Measurements from ENCODE around the gene KDM2B.

KDM2B gene

DNA sequence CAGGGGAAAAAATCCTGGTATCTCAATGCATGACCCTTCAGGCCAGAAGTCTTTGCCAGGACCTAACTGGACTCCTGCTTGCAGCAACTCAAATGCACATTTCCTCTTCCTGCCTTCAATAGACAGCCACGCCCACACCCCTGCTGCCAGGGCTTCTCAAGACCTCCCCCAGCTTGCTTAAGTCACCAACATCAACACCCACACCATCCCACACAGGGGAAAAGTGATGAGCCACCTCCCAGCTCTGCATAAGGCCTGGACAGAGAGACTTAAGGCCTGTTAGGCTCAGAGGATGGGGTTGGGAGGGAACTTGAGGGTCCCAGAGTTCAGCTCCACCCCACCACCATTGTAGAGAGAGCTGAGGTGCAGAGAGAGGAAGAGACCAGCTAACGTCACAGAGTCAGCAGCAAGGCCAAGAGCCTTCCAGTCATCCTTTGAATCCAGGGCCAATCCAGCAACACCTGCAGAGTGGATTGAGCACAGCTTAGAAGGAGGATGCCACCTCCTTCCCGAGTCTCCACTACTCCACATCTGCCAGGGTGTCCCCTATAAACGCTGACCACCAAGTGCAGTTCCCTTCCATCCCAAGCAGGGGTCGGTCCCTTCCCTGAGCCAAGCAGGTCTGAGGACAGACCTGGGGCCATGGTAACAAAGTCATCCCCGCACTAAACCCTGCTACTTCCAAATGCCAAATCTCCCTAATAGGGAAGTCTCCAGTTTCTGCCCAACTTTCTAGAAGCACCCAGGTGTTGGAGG is 50.0 kb downstream of the KDM2B start:
- peak; percentile 62 for DNase-seq (ENCODE audit: low spot score)

DNA sequence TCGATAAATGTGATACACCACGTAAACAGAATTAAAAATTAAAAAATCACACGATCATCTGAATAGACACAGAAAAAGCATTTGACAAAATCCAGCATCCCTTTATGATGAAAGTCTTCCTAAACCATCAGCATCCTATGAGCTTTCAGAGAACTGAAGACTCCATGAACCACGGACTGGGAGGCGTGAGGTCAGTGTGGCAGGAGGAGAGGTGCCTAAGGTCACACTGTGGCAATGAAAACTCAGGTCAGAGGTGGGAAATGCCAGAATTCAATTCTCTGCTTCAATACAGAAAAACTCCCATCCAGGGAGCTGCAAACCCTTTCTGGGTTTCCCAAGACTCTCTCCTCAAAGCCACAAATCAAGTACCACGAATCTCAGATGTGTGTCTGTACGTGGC is 51.6 kb downstream of the KDM2B start:
- DNase-seq (ENCODE audit: low spot score) = no peak

DNA sequence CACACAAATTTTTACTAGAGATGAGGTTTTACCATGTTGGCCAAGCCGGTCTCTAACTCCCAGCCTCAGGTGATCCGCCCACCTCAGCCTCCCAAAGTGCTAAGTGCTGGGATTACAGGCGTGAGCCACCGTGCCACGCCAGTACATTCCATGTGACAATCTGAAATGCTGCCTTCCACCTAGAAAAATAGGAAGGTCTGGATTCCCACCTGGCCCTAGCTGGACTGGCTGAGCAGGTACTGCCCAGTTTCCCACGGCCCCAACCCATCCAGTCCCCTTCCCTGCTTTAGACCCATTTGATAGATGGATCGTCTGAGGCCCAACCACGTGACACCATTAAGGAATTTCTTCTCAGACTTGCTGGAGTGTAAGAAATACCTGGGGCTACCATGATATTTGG is 55.4 kb downstream of the KDM2B start:
- no peak for DNase-seq (ENCODE audit: low spot score)

DNA sequence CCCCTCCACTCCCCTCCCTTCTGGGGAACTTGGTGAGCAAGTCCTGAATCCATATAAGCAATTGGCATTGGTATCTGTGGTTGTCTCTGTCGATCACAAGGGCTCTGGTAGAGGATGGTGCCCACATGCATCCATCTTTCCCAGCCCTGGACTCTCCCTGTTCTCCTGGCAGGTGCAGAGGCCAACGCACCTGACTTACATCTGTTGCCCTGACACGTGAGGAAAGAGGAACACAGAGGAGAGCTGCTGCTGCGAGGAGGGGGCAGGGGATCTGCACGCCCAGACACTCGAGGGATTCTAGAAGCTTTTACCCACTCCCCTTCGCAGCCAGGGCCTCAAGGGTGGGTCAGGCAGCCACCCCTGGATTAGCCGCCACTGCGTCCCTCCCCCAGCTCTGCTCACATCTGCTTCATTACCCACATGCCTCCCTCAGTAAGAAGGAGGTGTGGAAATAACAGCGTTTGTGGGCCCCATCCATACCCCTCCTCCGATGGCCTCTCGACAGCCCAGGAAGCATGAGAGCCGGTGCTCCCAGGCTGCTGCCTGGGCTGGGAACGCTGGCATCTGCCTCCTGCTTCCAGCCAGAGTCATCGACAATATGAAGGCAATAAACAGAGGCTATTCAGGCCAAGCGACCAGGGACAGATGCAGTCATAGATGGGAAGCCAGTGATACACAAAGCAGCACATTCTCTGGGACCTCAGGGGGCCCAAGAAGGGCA is 56.5 kb downstream of the KDM2B start:
- DNase-seq (ENCODE audit: low spot score) = peak; percentile 71

DNA sequence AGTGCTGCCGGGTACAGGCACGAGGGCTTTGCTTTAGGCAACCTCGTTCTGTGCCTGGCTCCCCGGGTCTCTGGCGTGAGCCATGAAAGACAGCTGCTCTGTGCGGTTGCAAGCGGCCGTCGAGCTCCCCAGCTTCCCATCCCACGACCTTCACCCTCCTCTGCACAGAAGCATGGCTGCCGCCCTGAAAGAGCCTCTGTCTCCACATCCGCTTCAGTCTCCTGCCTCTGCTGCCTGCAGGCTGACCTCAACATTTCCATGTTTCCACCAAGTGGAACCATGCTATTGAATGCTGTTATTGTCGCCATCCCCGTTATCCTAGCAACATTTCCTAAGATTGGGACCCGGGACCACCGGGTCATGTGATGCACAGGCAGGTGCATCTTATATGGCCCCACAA is 57.1 kb downstream of the KDM2B start:
- peak; percentile 58 for DNase-seq (ENCODE audit: low spot score)

DNA sequence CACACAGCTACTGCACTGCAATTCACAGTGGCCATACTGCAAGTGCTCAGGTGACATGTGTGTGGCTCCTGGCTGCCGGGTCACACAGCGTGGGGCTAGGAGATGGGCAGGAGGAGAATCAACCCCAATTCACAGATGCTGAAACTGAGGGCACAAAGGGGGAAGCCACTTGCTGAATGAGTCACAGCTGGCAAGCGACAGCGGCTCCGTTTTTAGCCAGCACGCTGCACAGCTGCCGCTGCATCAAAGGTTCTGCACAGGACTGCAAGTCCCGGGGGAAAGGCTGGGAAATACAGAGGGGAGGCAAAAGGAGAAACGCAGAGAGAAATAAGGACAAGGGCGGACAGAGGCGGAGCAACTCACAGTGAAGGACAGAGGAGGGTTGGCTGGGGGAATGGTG is 57.9 kb downstream of the KDM2B start:
- no peak for DNase-seq (ENCODE audit: low spot score)

DNA sequence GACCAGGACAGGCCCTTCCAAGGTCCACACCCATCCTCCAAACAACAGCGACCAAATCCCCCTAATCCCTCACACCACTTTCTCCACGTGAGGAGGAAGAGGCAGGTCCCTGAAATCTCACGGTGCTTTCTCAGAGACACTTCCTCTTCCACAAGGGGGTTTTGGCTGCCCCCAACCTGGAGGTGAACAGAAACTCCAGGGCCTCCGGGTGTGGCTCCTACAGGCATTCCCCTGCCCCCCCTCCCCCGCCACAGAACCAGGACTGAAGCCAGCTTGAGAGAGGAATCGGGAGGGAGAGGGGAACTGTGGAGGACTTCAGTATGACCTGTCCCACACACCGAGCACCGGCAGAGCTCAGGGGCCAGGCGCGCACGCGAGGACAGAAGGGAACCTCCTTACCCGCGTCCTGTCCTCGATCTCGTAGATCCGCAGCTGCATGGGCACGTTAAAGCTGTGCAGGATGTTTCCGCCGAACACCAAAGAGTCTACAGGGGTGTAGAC is 60.2 kb downstream of the KDM2B start:
- DNase-seq (ENCODE audit: low spot score) = no peak

DNA sequence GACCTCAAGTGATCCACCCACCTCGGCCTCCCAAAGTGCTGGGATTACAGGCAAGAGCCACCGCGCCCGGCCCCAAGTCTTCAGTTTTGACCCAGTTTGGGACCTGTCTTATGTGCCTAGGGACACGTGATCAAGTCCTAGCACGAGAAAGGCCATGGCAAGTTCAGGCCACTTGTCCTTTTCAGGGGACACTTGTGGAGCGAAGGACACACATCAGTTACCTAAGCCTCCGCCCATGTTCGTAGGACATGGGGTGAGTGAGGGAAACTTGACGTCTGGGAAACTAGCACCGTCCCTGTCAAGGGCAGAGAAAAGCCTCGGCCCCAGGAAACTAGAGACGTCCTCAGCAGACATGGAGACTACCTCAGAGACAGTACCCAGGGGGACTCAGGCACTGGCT is 60.7 kb downstream of the KDM2B start:
- no peak for DNase-seq (ENCODE audit: low spot score)

DNA sequence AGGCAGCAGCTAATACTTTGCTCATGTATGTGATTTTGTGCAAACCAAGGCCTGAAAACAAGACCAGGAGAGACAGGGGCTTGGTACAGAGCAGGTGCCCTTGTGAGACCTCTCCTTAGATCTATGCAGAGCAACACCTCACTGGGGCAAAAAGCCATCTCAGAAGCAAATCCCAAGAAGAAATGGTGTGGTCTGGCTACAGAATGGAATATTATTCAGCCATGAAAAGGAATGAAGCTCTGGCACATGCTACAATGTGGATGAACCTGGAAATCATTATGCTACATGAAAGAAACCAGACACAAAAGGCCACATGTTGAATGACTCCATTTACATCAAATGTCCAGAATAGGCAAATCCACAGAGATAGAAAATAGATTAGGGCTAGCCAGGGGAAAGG is 61.6 kb downstream of the KDM2B start:
- no peak for DNase-seq (ENCODE audit: low spot score)

DNA sequence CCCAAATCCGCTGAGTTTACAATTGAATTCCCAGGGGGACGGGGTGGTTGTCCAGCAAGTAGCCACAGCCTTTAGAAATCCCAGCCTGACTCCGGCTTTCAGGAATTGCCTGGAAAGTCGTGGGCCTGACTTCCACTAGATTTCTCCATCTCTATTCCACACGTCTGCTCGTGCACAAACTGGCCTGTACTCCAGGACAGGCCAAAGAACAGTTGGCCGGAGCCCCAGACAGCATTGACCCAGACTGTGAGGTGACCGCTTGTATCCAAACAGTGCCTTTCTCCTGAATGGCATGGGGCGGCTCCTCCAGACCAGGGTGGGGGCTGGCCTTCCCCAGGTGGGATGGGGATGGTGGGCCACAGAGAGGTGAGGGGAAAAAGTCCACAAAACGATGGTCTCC is 62.2 kb downstream of the KDM2B start:
- no peak for DNase-seq (ENCODE audit: low spot score)

DNA sequence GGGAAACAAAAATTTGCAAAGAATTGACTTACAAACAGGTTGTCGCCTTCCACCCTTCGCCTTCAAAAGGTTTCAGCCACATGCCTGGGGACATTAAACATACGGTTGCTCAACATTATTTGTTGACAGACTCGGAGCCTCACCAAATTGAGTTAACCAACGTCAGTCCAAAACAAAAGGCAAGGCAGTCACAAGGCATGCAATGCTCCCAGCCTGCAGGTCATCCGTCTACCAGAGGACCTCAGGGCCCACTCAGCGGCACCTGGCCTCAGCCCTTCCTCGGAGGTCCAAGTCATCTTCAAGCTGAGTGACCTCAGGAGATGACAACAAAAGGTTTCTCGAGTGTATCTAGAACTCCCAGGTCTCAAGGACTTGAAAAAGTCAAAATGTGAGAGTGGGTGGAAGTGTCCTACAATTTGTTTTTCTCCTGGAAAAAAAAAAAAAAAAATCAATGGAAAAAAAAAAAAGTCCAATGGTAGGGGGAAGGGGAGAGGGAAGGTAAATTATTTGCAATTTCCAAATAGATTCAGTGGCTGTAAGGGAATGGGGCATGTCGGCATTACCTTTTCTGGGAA is 64.3 kb downstream of the KDM2B start:
- no peak for DNase-seq (ENCODE audit: low spot score)

DNA sequence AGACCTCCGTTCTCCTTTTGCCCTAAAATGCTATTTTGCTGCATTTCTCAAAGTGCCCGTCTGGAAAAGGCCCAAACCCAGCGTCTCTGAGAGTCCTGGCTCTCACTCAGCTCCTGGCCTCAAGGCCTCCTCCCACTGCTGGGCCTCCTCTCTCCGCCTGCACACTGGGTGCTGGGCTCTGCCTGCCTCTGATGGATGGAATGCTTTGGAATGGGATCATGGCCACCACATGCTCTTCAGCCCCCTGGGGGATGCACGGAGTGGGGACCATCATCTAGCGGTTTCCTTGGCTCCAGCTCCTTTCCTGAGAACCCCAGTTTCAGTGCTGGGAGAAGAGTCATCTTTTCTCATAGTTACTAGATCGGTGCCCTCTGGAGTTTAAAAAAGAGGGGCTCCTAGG is 65.2 kb downstream of the KDM2B start:
- no peak for DNase-seq (ENCODE audit: low spot score)

DNA sequence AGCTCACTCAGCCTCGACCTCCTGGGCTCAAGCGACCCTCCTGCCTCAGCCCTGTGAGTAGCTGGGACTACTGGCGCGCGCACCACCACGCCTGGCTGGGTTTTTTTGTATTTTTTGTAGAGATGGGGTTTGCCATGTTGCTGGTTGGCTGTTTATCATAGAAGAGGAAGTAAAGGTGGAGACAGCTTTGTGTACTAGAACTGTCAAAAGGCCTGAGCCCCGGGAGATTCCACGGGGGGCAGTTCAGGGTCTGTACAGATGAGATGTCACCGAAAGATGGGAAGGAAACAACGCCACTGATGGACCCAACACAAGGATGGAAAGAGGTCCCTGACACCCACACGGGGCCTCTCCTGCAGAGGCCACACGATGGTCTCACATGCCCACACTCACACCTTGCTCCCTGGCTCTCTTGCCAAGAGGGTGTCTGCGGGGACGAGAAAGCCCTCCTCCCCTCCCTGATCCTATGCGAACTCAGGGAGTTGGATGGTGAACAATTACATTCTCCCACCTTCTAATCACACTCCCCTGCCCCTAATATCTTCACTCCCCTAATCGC is 66.6 kb downstream of the KDM2B start:
- DNase-seq (ENCODE audit: low spot score) = no peak

DNA sequence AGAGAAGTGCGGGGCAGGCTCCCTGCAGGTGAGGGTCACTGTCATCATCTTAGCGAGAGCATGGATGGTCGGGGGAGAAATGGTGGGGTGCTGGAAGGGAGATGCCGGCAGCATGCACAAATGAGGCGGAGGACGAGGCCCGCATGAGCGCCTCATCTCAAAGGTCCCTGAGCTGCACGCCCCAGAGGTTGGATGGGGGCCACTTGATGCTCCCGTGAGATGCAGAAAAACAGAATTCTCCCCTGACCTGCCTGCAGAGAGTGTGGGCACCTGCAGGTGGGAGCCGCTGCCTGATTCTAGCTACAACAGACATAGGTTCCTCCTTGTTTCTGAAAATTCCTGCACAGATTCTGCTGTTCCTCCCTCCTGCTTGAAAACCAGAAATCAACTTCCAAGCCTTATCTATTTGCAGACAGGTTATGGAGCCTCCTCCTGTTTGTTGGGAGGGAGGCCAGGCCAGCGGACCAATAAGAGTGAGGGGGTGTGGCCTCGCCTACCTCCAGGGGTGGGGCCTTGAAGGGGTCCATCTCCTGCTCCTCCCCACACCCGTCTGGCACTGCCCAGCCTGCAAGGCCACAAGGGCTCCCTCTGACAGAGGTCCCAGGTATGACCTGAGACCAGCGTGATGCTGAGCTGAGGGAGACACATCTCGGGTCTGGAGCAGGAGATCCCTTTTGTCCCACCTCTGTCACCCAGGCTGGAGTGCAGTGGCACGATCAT is 67.2 kb downstream of the KDM2B start:
- no peak for DNase-seq (ENCODE audit: low spot score)

DNA sequence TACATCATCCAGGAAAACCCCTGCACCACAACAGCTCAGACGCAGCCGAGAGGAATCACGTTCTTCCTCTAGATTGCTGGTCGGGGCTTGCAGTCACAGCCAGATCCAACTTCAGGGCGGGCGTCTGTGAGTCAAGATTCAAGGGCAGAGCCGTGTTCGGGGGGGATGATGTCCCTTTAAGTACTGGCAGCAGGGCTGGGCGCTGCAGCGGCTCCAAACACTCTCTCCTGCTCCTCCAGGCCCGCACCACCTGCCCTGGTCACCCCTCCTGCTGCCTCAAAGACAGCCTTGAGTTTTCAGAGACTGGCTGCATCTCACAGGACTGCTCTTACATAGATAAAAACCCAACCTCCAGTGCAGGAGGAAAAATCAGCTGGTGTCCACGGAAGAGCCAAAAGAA is 68.3 kb downstream of the KDM2B start:
- DNase-seq (ENCODE audit: low spot score) = no peak

DNA sequence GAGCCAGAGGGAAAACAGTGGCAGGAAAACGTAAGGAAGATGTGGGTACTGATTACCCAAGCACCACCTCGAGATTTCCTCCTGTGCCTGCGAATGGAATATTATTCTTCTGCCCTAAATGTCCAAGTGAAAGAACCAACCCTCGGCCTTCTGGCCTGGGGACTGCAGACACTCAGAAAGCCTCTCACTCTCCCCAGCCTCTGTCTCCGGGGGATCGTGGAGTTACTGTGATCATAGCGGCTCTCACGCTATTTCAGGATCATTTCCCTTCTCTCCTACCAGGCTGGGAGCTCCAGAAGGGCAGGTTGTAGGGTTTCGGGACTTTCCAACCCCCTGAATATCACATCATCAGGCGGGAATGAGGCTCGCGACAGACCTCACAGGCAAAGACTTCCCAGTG is 68.9 kb downstream of the KDM2B start:
- no peak for DNase-seq (ENCODE audit: low spot score)

DNA sequence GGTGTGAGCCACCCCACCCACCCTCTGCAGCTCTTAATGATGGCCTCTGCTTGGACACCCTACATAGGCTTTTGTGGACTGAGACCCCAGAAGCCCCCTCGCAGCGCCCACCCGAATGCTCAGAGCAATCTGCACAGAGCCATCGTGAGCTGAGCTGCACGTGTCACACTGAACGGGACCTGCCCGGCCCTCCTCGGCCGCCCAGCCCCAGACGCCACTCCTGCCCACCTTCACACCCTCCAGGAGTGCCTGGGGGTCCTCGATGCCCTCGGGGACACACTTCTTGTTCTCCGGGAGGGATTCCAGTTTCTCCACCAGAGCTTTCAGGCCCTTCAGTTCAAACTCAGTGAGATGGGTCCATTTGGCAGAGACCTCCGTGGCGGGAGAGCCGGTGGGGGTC is 71.5 kb downstream of the KDM2B start:
- DNase-seq (ENCODE audit: low spot score) = no peak

DNA sequence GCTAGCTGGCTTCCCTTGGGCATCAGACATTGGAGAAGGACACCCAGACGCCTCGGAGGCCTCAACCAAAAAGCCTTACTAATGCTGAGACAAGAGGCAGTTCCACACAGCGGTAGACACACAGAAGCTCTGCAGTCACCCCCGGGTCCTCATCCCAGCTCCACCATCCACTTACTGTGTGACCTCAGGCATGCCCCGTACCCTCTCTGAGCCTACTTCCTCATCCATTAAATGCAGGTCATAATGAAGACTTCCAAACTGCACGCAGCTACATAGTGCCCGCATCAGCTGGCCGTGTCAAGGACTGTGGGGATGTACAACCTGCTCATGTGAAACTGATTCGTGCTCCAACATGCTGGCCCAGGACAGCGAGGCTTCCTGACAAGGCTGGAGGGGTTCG is 72.3 kb downstream of the KDM2B start:
- DNase-seq (ENCODE audit: low spot score) = no peak

DNA sequence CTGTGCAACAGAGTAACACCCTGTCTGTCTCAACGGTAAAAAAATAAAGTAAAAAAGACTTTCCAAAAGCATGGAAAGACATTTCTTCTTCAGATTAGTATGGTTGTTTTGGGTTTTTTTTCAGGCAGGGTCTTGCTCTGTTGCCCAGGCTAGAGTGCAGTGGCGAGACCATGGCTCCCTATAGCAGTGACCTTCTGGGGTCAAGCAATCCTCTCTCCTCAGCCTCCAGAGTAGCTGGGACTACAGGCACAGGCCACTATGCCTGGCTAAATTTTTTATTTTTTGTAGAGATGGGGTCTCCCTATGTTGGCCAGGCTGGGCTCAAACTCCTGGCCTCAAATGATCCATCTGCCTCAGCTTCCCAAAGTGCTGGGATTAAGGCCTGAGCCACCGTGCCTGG is 72.8 kb downstream of the KDM2B start:
- no peak for DNase-seq (ENCODE audit: low spot score)

DNA sequence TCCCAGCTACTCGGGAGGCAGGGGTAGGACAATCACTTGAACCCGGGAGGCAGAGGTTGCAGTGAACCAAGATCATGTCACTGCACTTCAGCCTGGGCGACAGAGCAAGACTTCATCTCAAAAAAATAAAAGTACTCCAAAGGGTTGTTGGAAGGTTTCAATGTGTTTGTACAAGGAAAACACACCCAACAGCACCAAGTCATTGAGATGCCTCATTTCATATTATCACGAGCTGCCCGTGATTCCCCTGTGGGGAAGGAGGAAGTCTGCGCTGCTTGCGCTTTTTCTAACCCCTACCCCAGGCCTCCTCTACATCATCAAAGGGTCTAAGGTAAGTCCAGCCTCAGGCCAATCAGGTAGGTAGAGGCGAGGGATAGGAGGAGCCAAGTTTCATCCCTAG is 73.6 kb downstream of the KDM2B start:
- DNase-seq (ENCODE audit: low spot score) = no peak

DNA sequence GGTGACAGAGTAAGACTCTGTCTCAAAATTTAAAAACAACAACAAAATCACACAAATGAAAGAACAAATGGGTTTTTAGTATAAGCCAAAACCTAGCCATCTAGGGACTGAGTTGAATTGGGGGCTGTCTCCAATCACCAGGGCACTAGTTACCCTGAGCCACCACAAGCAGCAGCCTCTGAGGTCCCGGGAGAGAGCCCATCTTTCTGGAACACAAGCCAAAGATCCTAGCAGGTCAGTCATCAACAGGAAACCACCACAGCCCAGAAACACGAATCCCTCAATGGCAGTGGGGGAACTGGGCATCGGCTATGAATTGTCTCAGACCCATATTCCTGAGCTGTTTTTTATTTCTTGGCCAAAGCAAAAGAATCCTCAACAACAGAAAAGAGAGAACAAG is 75.3 kb downstream of the KDM2B start:
- DNase-seq (ENCODE audit: low spot score) = no peak

DNA sequence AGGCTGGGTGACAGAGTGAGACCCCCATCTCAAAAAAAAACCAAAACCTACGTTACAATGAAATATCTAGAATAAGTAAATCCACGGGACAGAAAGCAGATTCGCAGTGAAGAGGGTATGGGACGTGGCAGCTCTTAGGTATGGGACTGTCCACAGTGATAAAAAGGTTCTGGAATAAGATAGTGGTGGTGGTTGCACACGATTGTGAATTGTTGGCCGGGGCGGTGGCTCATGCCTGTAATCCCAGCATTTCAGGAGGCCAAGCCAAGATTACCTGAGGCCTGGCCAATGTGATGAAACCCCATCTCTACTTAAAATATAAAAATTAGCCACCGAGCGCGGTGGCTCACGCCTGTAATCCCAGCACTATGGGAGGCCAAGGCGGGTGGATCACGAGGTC is 76.3 kb downstream of the KDM2B start:
- DNase-seq (ENCODE audit: low spot score) = no peak

Measured in Ammon's horn (tissue), 1 donor.